H54 (cell line): ENCODE measurements around the gene SPON1.
A peak's percentile ranks its signal among the peaks of the same experiment; 100 is the strongest.
"Not testable (repeated sequence)": the region's sequence is repeated elsewhere in the genome, so short reads cannot be mapped to it uniquely, and the experiment has no call there.

Experiments
- DNase-seq: peaks from one replicate; pipeline ENCODE4 v3.0.0; 2011; ENCODE audit warnings: low spot score, mixed read lengths; ENCODE audit not compliant: insufficient read length
- FAIRE-seq: peaks from 3 replicates; lab custom pipeline; 2011; peaks lifted over from hg19 to GRCh38; lab: Jason Lieb, UNC
- POLR2A ChIP-seq: IDR thresholded peaks from 2 replicates; pipeline ENCODE4 v1.6.1; 2011; ENCODE audit warnings: low read depth, mild to moderate bottlenecking, low read length

SPON1 gene

GRCh38 chr11:14266622-14267021, 304.1 kb downstream of the SPON1 start:
- no peak for TF ChIP-seq POLR2A
- no peak for FAIRE-seq
- no peak for DNase-seq

- TF ChIP-seq POLR2A = no peak
- DNase-seq = no peak
- no peak for FAIRE-seq
Observed at GRCh38 chr11:14267861-14268635, 305.5 kb downstream of the SPON1 start.

GRCh38 chr11:14269692-14270573, 307.4 kb downstream of the SPON1 start:
- FAIRE-seq = no peak

GRCh38 chr11:14270690-14271542, 308.4 kb downstream of the SPON1 start:
- FAIRE-seq = no peak
- no peak for DNase-seq
- TF ChIP-seq POLR2A = no peak

More at GRCh38 chr11:14269692-14270573, 307.4 kb downstream of the SPON1 start:
- no peak for DNase-seq
- no peak for TF ChIP-seq POLR2A

GRCh38 chr11:14273895-14274294, 311.4 kb downstream of the SPON1 start:
- no peak for DNase-seq
- FAIRE-seq = no peak
- TF ChIP-seq POLR2A = no peak

- no peak for TF ChIP-seq POLR2A
- FAIRE-seq (no peak), DNase-seq (no peak)
Observed at GRCh38 chr11:14275076-14275475, 312.6 kb downstream of the SPON1 start.

GRCh38 chr11:14278869-14279268, 316.3 kb downstream of the SPON1 start:
- peak; percentile 75 for FAIRE-seq
- not testable (repeated sequence) for DNase-seq

GRCh38 chr11:14288189-14288935, 325.8 kb downstream of the SPON1 start:
- TF ChIP-seq POLR2A = no peak
- DNase-seq (no peak), FAIRE-seq (peak; percentile 30)

- no peak for DNase-seq
- no peak for FAIRE-seq
- no peak for TF ChIP-seq POLR2A
Observed at GRCh38 chr11:14290422-14290821, 327.9 kb downstream of the SPON1 start.

- DNase-seq = no peak
- FAIRE-seq = no peak
- TF ChIP-seq POLR2A = no peak
Observed at GRCh38 chr11:14299921-14300320, 337.4 kb downstream of the SPON1 start.

- peak; percentile 84 for FAIRE-seq
- peak; percentile 39 for DNase-seq
- no peak for TF ChIP-seq POLR2A
Observed at GRCh38 chr11:14300661-14301304, 338.3 kb downstream of the SPON1 start.

- FAIRE-seq = no peak
- no peak for TF ChIP-seq POLR2A
- DNase-seq = no peak
Observed at GRCh38 chr11:14304601-14305000, 342.1 kb downstream of the SPON1 start.
